ENCODE measurements around the gene ISY1. TPM values are rescaled to one million over a fixed set of nuclear protein-coding genes. Genes with fewer than 3 reads are reported as not detected.
"Not testable (repeated sequence)": the region's sequence is repeated elsewhere in the genome, so short reads cannot be mapped to it uniquely, and the experiment has no call there.

The ISY1 gene
- total RNA-seq, 4 donors from 2014 or later = 6.0 to 26.3 (median 19.6) TPM

- Histone ChIP-seq H3K27ac (peak overlapping the region in 2 of 4 donors; percentile 7 to 99), H3K36me3 (no peaks in the 10 kb centered on the region), H3K9me3 (no peaks in the 10 kb centered on the region), H3K27me3 (no peaks in the 10 kb centered on the region), H3K4me3 (no peak overlapping the region), H3K4me1 (peaks cover 0 to 41% (median 14%) of the 10 kb centered on the region in 3 donors)
- no peak for TF ChIP-seq CTCF (IDR thresholded peaks at IDR 0.05)
- TF ChIP-seq POLR2A (IDR thresholded peaks at IDR 0.05) = no peak
- WGBS, 2 donors = 80 to 86% methylated on average over 3 of the region's 3 CpGs
- DNase-seq = no peak
- intact Hi-C loops (cut with DNase I) = no loop called here
Observed at GRCh38 chr3:129185783-129186182, 24.9 kb upstream of the ISY1 start.

GRCh38 chr3:129184784-129185542 is 24.1 kb upstream of the ISY1 start:
- H3K27me3 ChIP-seq; H3K36me3 ChIP-seq; H3K9me3 ChIP-seq; DNase-seq; intact Hi-C loops (cut with DNase I): not testable (repeated sequence)
- peak overlapping the region in 3 of 4 donors; percentile 82 to 97 (median 84) for H3K4me3 ChIP-seq
- H3K4me1 ChIP-seq = peaks cover 4 to 49% (median 21%) of the 10 kb centered on the region in 3 donors
- 65 to 81% methylated on average over 17 to 20 of the region's 20 CpGs for WGBS, 2 donors
- peak overlapping the region in 3 of 4 donors; percentile 99 for H3K27ac ChIP-seq

DNA sequence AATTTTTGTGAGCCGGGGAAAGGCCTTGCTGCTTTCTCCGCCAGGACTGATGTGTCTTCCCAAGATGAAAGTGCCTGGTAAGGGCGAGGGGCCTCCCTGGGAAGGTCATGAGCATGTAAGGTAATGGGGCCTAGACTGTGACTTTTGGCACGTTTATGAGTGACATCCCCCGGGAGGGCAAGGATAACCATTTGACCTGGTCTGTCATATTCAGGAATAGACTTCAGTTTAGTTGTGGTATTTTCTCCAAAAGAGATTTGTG is 23.5 kb upstream of the ISY1 start:
- TF ChIP-seq POLR2A (IDR thresholded peaks at IDR 0.05) = no peak
- TF ChIP-seq CTCF (IDR thresholded peaks at IDR 0.05) = no peak
- 0 to 8% methylated on average over 2 to 5 of the region's 5 CpGs for WGBS, 2 donors
- peak overlapping the region; percentile 98 to 99 (median 99) for H3K27ac ChIP-seq
- H3K9me3 ChIP-seq = no peaks in the 10 kb centered on the region
- H3K4me1 ChIP-seq = peaks cover 11 to 56% (median 26%) of the 10 kb centered on the region in 3 donors
- H3K36me3 ChIP-seq = no peaks in the 10 kb centered on the region
- H3K27me3 ChIP-seq = no peaks in the 10 kb centered on the region
- peak overlapping the region; percentile 82 to 97 (median 89) for H3K4me3 ChIP-seq
- no peak for DNase-seq
- intact Hi-C loops (cut with DNase I) = no loop called here

GRCh38 chr3:129183569-129184395 is 22.9 kb upstream of the ISY1 start, which contains the start of gene CNBP:
Gene CNBP, minus strand, starts transcription at chr3:129183896. Its CDS starts 12,139 bp downstream, at chr3:129171757.
- H3K9me3 ChIP-seq = no peaks in the 10 kb centered on the region
- 0% methylated on average over 7 of the region's 83 CpGs; no CpG with 5 or more reads in 1 of the 2 donors for WGBS, 2 donors
- H3K4me3 ChIP-seq = peak within 1 kb of the TSS; percentile 82 to 97 (median 89)
- peaks cover 0 to 4% (median 0%) of the 10 kb centered on the region in 3 donors for H3K36me3 ChIP-seq
- TF ChIP-seq POLR2A (IDR thresholded peaks at IDR 0.05) (peak in 3 of 4 donors; percentile 74 to 100 (median 97)), CTCF (IDR thresholded peaks at IDR 0.05) (peak in 2 of 6 experiments; percentile 5 to 14)
- H3K4me1 ChIP-seq = peaks cover 16 to 61% (median 31%) of the 10 kb centered on the region in 3 donors
- H3K27me3 ChIP-seq = no peaks in the 10 kb centered on the region
- H3K27ac ChIP-seq = peak within 1 kb of the TSS; percentile 98 to 99 (median 99)
- intact Hi-C loops (cut with DNase I) = no loop called here
- DNase-seq = peak; percentile 53

DNA sequence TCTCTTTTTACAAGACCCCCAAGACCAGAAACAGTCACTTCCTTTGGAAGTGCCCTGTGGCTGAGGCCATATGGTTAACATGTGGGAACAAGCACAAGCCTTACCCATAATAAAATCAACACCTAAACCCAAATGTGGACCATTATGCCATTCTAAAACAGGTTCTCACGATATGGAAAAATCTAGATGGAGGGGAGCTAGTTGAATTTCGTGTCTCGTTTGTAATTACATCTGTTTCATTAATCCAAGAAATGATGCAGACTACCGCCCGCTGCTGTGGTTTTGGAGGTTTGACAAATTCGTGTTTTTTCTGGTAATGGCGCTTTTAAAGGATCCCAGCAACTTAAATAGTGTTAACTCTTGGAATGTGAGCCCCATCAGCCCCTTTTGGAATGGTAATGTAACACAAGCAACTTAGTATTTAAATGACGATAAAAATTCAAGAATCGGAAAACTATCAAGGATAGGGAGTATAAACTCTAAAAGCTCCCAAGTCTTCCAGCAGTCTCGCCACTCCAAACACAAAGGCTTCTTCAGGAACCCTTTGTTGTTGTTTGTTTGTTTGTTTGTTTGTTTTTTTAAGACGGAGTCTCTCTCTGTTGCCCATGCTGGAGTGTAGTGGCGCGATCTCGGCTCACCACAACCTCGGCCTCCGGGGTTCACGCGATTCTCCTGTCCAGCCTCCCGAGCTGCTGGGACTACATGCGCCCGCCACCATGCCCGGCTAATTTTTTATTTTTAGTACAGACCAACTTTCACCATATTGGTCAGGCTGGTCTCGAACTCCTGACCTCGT is 21.7 kb upstream of the ISY1 start:
- Histone ChIP-seq H3K36me3 (peaks cover 0 to 16% (median 0%) of the 10 kb centered on the region in 3 donors), H3K4me3 (peak overlapping the region; percentile 82 to 97 (median 89)), H3K9me3 (no peaks in the 10 kb centered on the region), H3K27me3 (no peaks in the 10 kb centered on the region), H3K27ac (peak overlapping the region; percentile 98 to 99 (median 99)), H3K4me1 (peaks cover 26 to 73% (median 41%) of the 10 kb centered on the region in 3 donors)
- TF ChIP-seq POLR2A (IDR thresholded peaks at IDR 0.05) (no peak), CTCF (IDR thresholded peaks at IDR 0.05) (no peak)
- intact Hi-C loops (cut with DNase I) = no loop called here
- WGBS, 2 donors = 0 to 1% methylated on average over 24 of the region's 24 CpGs
- no peak for DNase-seq

Measured in esophagus squamous epithelium (tissue), 5 donors.